Ishikawa (cell line): Measurements from ENCODE around the gene STK32A.

ENCODE experiments used
- CEBPB ChIP-seq: IDR thresholded peaks from 2 replicates; pipeline ENCODE4 v1.6.1; 2012
- CREB1 ChIP-seq: IDR thresholded peaks from 2 replicates; pipeline ENCODE4 v1.6.1; 2012; ENCODE audit warnings: low read depth
- EGR1 ChIP-seq: IDR thresholded peaks from 2 replicates; pipeline ENCODE4 v1.6.1; 2012
- EP300 ChIP-seq: IDR thresholded peaks from 2 replicates; pipeline ENCODE4 v1.6.1; 2012; ENCODE audit warnings: borderline replicate concordance
- FOXM1 ChIP-seq: IDR thresholded peaks from 2 replicates; pipeline ENCODE4 v1.6.1; 2012; ENCODE audit warnings: low read depth, borderline replicate concordance
- NFIC ChIP-seq: IDR thresholded peaks from 2 replicates; pipeline ENCODE4 v1.6.1; 2012
- RAD21 ChIP-seq: IDR thresholded peaks from 2 replicates; pipeline ENCODE4 v1.6.1; 2012; ENCODE audit warnings: low read depth
- TAF1 ChIP-seq: IDR thresholded peaks from 2 replicates; pipeline ENCODE4 v1.6.1; 2012; ENCODE audit warnings: low read depth, mild to moderate bottlenecking
- TCF12 ChIP-seq: IDR thresholded peaks from 2 replicates; pipeline ENCODE4 v1.6.1; 2012; ENCODE audit warnings: low read depth
- TEAD4 ChIP-seq: IDR thresholded peaks from 2 replicates; pipeline ENCODE4 v1.6.1; 2012
- YY1 ChIP-seq: IDR thresholded peaks from 2 replicates; pipeline ENCODE4 v1.6.1; 2012; ENCODE audit warnings: low read depth
- ZBTB7A ChIP-seq: IDR thresholded peaks from 2 replicates; pipeline ENCODE4 v1.6.1; 2012; ENCODE audit warnings: low read depth
- TF ChIP-seq, protein P1 (sequence below): IDR thresholded peaks from 2 replicates; pipeline ENCODE4 v1.6.1; 2012
- TF ChIP-seq, protein P2 (sequence below): IDR thresholded peaks from 2 replicates; pipeline ENCODE4 v1.6.1; 2012
- TF ChIP-seq, protein P3 (sequence below): IDR thresholded peaks from 2 replicates; pipeline ENCODE4 v1.6.1; 2012; ENCODE audit warnings: low read depth, mild to moderate bottlenecking

Gene STK32A

DNA sequence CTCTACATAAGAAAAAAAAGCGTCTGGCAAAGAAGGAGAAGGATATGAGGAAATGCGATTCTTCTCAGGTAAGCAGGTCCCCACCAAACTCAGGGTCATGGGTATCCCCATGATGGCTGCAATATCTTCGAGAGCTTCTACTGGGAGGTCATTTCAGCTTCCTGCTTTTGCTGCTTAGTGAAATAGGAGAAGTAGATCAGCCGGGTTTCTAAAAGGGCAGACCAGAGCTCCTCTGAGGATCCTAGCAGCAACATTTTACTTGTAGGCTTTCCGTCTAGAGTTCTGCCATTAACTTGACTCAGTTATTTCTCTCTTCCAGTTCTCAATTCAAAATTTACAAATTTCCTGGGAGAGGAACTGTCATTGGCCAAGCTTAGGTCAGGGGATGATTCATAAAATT is 140.3 kb downstream of the STK32A start:
- TF ChIP-seq, protein P1, sequence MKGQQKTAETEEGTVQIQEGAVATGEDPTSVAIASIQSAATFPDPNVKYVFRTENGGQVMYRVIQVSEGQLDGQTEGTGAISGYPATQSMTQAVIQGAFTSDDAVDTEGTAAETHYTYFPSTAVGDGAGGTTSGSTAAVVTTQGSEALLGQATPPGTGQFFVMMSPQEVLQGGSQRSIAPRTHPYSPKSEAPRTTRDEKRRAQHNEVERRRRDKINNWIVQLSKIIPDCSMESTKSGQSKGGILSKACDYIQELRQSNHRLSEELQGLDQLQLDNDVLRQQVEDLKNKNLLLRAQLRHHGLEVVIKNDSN = no peak
- no peak for TF ChIP-seq TAF1
- no peak for TF ChIP-seq FOXM1
- no peak for TF ChIP-seq CREB1

DNA sequence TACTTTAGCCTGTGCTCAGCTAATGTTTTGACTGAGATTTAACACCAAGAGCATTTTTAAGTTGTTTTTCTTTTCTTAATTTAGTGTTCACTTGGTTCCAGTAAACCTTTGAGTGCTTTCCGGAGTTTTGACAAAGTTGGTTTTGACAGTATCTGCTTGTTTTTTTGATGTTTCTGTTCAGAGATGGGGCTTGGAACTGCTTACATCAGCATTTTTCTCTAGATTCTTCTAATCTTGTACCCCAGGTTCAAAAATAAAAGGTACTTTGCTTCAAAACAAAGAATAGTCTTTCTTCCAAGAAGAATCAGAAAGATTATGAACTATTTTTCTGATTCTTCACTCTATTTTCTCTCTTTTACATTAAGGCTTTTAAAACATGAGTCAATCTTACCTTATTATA is 142.9 kb downstream of the STK32A start:
- TF ChIP-seq, protein P2, sequence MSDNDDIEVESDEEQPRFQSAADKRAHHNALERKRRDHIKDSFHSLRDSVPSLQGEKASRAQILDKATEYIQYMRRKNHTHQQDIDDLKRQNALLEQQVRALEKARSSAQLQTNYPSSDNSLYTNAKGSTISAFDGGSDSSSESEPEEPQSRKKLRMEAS = no peak
- TF ChIP-seq EP300 (no peak), CEBPB (no peak), NFIC (no peak), EGR1 (no peak)
- TF ChIP-seq, protein P3, sequence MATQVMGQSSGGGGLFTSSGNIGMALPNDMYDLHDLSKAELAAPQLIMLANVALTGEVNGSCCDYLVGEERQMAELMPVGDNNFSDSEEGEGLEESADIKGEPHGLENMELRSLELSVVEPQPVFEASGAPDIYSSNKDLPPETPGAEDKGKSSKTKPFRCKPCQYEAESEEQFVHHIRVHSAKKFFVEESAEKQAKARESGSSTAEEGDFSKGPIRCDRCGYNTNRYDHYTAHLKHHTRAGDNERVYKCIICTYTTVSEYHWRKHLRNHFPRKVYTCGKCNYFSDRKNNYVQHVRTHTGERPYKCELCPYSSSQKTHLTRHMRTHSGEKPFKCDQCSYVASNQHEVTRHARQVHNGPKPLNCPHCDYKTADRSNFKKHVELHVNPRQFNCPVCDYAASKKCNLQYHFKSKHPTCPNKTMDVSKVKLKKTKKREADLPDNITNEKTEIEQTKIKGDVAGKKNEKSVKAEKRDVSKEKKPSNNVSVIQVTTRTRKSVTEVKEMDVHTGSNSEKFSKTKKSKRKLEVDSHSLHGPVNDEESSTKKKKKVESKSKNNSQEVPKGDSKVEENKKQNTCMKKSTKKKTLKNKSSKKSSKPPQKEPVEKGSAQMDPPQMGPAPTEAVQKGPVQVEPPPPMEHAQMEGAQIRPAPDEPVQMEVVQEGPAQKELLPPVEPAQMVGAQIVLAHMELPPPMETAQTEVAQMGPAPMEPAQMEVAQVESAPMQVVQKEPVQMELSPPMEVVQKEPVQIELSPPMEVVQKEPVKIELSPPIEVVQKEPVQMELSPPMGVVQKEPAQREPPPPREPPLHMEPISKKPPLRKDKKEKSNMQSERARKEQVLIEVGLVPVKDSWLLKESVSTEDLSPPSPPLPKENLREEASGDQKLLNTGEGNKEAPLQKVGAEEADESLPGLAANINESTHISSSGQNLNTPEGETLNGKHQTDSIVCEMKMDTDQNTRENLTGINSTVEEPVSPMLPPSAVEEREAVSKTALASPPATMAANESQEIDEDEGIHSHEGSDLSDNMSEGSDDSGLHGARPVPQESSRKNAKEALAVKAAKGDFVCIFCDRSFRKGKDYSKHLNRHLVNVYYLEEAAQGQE = no peak
- TF ChIP-seq, protein P1 = no peak

DNA sequence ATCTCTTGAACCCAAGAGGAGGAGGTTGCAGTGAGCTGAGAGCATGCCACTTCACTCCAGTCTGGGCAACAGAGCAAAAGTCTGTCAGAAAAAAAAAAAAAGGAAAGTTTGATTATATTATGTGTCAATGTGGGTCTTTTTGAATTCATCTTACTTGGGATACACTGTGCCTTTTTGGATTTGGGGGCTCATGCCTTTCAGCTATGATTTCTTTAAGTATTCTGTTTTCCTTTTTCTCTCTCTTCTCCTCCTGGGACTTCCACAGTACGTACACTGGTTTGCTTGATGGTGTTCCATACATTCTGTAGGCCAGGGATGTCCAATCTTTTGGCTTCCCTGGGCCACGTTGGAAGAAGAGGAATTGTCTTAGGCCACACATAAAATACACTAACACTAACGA is 146.7 kb downstream of the STK32A start:
- TF ChIP-seq, protein P1 = no peak
- TF ChIP-seq TAF1 (no peak), RAD21 (no peak), TCF12 (no peak), NFIC (no peak), FOXM1 (no peak)
- TF ChIP-seq, protein P2 = no peak
- TF ChIP-seq, protein P3 = no peak

DNA sequence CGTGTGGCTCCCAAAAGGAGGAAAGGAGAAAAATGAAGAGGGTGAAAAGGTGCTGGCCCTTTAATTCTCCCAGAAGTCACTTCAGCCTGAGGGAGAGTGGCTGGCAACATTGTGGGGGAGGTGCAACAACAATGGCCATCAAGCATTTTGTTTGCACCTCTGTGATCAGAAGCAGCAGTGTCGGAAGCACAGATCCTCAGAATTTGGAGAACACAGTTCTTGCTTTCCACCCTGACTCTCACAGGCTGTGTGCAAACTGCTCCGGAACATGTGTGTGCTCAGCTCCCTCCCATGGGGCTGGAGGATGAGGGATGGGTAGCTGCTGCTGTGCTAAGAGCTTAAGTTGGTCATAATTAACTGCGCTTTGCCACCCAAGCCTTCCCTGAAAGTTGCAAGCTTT is 147.9 kb downstream of the STK32A start:
- TF ChIP-seq, protein P3 = no peak
- TF ChIP-seq, protein P1 = no peak
- TF ChIP-seq NFIC (no peak), TAF1 (no peak), EP300 (no peak), TEAD4 (no peak), FOXM1 (no peak), ZBTB7A (no peak), CEBPB (no peak), CREB1 (no peak), YY1 (no peak), RAD21 (no peak), TCF12 (no peak), EGR1 (no peak)
- TF ChIP-seq, protein P2 = no peak
